Breast epithelium (tissue), 4 donors: Measurements from ENCODE around the gene ALOX15. TPM values are rescaled to one million over a fixed set of nuclear protein-coding genes. Genes with fewer than 3 reads are reported as not detected.

Experiments
- DNase-seq, 2 donors: peaks; one replicate each; pipeline ENCODE4 v3.0.0-alpha.2; 2019; ENCODE audit warnings: low spot score in 2 of 2
- H3K27ac ChIP-seq, 2 donors: fragments of 200-600 bp; sonication (generic) in 1 of 2; one replicate each; pipeline ENCODE4 v1.5.1; 2016 to 2019; ENCODE audit warnings: mild to moderate bottlenecking in 1 of 2
- H3K27me3 ChIP-seq, 2 donors: fragments of 200-600 bp; sonication (generic) in 1 of 2; one replicate each; pipeline versions ENCODE4 v1.5.1 to v1.6.0; 2017 to 2019; ENCODE audit warnings: control low read depth in 1 of 2, mild to moderate bottlenecking in 1 of 2
- H3K36me3 ChIP-seq: fragments of 200-600 bp; one replicate; pipeline ENCODE4 v1.5.1; 2019
- H3K4me1 ChIP-seq, 2 donors: fragments of 200-600 bp; sonication (generic); one replicate each; pipeline ENCODE4 v1.5.1; 2016 to 2019; ENCODE audit warnings: control low read depth in 1 of 2
- H3K4me3 ChIP-seq, 3 donors: fragments of 200-600 bp; sonication (generic); 1 replicate in 2 of 3; 2 replicates in 1 of 3; pipeline ENCODE4 v1.5.1; 2016 to 2019; ENCODE audit warnings: mild to moderate bottlenecking in 3 of 3, moderate library complexity in 2 of 3
- H3K9me3 ChIP-seq, 2 donors: fragments of 200-600 bp; sonication (generic) in 1 of 2; one replicate each; pipeline ENCODE4 v1.5.1; 2016 to 2019; ENCODE audit warnings: control low read depth in 1 of 2
- POLR2A ChIP-seq: fragments of 450-650 bp; IDR thresholded peaks from one replicate; pipeline ENCODE4 v1.6.1; 2016; ENCODE audit warnings: antibody characterized with exemption, mild to moderate bottlenecking, moderate library complexity
- POLR2AphosphoS5 ChIP-seq, 3 donors: sonication (generic); formaldehyde crosslinking; IDR thresholded peaks; one replicate each; pipeline ENCODE4 v1.6.1; 2017; ENCODE audit warnings: antibody characterized with exemption in 3 of 3
- intact Hi-C: fragments of 100-400 bp; cut with DNase I; formaldehyde crosslinking; loops from one replicate; pipeline ENCODE4 v1.15.1; 2023; ENCODE audit warnings: low total_unique reads
- total RNA-seq, 3 donors: library from RNA; depleted of rRNA; stranded (reverse); fragments of >200 nt; gene quantifications; one replicate each; pipeline ENCODE4 v1.1.0, GENCODE V29; 2016
- TF ChIP-seq, protein P1 (sequence below), 3 donors: fragments of 450-650 bp; IDR thresholded peaks; one replicate each; pipeline ENCODE4 v1.5.1; 2016 to 2017; ENCODE audit warnings: antibody characterized with exemption in 3 of 3, mild to moderate bottlenecking in 3 of 3, moderate library complexity in 3 of 3

ALOX15 gene
- total RNA-seq, 3 donors from 2014 or later, result 0.98 to 47.9 TPM; not detected in 1

DNA sequence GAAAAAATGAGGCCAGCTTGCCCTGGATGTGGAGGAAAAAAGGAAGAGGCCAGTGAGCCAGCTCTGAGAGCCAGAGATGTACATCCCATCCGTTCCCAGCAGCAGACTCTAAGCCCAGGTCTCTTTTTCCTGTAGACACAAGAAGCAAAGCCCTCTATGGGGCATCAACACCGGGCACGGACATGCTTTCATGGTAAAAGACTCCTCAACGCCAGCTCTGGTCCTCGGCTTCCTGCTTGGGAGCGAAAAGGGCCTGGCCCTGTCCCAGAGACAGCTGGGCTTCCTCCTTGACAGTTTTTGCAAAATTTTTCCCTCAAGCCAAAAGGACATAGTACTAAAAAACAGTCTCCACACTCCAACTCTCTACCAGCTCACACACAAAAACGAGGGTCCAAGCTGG lies 35.3 kb upstream of the ALOX15 start:
- intact Hi-C loops, result no loop called here
- DNase-seq, result no peak
- no peaks in the 10 kb centered on the region for H3K9me3 ChIP-seq
- H3K27ac ChIP-seq, result no peak overlapping the region
- no peak overlapping the region for H3K4me3 ChIP-seq
- TF ChIP-seq, protein P1, sequence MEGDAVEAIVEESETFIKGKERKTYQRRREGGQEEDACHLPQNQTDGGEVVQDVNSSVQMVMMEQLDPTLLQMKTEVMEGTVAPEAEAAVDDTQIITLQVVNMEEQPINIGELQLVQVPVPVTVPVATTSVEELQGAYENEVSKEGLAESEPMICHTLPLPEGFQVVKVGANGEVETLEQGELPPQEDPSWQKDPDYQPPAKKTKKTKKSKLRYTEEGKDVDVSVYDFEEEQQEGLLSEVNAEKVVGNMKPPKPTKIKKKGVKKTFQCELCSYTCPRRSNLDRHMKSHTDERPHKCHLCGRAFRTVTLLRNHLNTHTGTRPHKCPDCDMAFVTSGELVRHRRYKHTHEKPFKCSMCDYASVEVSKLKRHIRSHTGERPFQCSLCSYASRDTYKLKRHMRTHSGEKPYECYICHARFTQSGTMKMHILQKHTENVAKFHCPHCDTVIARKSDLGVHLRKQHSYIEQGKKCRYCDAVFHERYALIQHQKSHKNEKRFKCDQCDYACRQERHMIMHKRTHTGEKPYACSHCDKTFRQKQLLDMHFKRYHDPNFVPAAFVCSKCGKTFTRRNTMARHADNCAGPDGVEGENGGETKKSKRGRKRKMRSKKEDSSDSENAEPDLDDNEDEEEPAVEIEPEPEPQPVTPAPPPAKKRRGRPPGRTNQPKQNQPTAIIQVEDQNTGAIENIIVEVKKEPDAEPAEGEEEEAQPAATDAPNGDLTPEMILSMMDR (IDR thresholded peaks at IDR 0.05), result no peak
- no peak for TF ChIP-seq POLR2AphosphoS5 (IDR thresholded peaks at IDR 0.05)
- H3K36me3 ChIP-seq, result peaks cover 9% of the 10 kb centered on the region
- no peaks in the 10 kb centered on the region for H3K4me1 ChIP-seq
- no peaks in the 10 kb centered on the region for H3K27me3 ChIP-seq

DNA sequence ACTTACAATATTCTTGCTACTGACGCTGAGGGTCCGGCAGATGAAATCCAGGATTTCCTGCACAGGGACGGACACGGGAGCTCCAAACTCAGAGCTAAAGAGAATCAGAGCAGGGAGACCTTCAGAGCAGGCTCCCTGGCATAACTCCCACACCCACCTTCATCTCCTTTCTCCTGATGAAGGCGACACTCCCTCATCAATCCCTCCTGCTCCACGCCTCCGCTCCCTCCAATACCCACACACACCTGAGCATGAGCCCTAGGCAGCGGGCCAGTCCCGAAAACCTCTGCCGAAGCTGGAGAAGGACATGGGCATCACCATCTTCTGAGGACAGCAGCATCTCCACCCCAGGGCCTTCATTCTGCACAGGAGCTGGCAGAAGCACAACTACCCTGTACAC lies 34.3 kb upstream of the ALOX15 start:
- Histone ChIP-seq H3K36me3 (peaks cover 9% of the 10 kb centered on the region), H3K4me1 (no peaks in the 10 kb centered on the region), H3K27me3 (no peaks in the 10 kb centered on the region), H3K27ac (no peak overlapping the region), H3K9me3 (no peaks in the 10 kb centered on the region), H3K4me3 (no peak overlapping the region)
- intact Hi-C loops, result no loop called here
- no peak for TF ChIP-seq POLR2AphosphoS5 (IDR thresholded peaks at IDR 0.05)
- TF ChIP-seq, protein P1 (IDR thresholded peaks at IDR 0.05), result no peak
- TF ChIP-seq POLR2A, result no peak
- DNase-seq, result no peak

DNA sequence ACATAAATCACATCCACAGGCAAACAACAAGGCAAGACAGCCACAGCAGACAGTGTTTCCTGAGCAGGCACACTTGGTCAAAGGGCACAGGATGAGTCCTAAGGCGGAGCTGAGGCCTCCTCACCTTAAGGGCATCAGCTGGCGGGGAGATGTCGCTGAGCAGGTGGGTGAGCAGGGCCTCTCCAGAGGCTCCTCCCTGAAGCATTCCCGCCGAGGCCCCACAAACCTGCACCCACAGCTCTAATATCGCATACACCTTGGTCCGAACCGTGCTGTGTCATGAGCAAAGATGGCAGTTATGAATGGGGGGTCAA lies 33.2 kb upstream of the ALOX15 start:
- Histone ChIP-seq H3K9me3 (no peaks in the 10 kb centered on the region), H3K27ac (no peak overlapping the region), H3K4me1 (no peaks in the 10 kb centered on the region), H3K27me3 (no peaks in the 10 kb centered on the region), H3K4me3 (no peak overlapping the region), H3K36me3 (peaks cover 9% of the 10 kb centered on the region)
- TF ChIP-seq POLR2A (no peak), POLR2AphosphoS5 (IDR thresholded peaks at IDR 0.05) (no peak)
- TF ChIP-seq, protein P1 (IDR thresholded peaks at IDR 0.05), result no peak
- no peak for DNase-seq
- intact Hi-C loops, result no loop called here

DNA sequence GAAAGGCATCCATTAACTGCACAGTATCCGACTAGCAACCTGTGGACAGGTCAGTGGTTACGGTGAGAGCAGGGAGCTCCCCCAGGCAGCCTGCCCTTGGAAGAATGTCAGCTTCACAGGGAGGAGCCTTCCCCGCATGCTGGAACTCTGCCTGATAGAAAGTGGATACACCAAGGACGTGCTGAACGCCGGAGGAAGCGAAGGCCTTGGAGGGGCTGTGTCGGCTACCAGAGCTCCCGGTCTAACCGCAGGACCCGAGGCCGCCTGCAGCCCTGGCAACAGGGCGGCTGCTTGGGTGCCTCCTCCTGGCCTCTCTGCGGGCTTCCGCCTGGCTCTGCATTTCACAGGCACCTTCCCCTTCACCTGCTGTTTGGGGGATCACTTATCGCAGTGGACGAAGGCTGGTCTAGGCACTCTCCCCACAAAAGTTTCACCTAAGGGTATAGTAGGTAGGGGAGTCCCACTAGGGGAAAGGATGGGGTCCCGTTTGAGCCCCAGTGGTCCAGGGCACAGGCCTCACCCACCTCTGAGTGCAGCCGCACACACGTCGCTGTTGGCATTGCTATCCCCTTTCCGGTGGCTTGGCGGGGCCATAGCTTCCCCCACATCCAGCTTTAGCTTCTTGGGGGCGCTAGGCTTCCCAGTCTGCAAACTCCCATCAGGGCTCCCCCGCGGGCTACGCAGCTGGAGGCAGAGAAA lies 32.7 kb upstream of the ALOX15 start:
- no peak for DNase-seq
- intact Hi-C loops, result no loop called here

DNA sequence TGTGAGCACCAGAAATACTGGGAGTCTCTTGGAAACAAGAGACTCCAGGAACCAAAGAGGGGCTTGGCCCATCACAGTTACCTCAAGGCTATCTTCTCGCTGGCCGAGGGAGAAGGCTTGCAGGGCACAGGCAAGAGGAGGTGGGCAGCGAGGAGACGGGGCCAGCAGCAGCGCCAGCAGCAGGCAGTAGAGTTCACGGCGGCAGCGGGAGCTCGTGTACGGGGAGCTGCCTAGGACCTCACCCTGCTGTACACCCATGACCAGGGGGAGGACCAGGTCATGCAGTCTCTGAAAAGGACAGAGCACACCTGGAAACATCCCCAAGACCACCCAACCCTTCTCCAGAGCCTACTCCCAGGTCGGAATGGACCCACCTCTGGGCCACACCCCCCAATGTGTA lies 31.7 kb upstream of the ALOX15 start:
- DNase-seq, result no peak
- H3K4me3 ChIP-seq, result no peak overlapping the region

More for the DNA sequence above, 32.7 kb upstream of the ALOX15 start:
- Histone ChIP-seq H3K27me3 (no peaks in the 10 kb centered on the region), H3K36me3 (peaks cover 9% of the 10 kb centered on the region), H3K9me3 (no peaks in the 10 kb centered on the region), H3K27ac (no peak overlapping the region), H3K4me3 (no peak overlapping the region), H3K4me1 (no peaks in the 10 kb centered on the region)
- TF ChIP-seq POLR2A (no peak), POLR2AphosphoS5 (IDR thresholded peaks at IDR 0.05) (no peak)
- TF ChIP-seq, protein P1 (IDR thresholded peaks at IDR 0.05), result no peak

More for the DNA sequence above, 31.7 kb upstream of the ALOX15 start:
- no peaks in the 10 kb centered on the region for H3K27me3 ChIP-seq
- no peak overlapping the region for H3K27ac ChIP-seq
- no peaks in the 10 kb centered on the region for H3K4me1 ChIP-seq
- H3K9me3 ChIP-seq, result no peaks in the 10 kb centered on the region
- intact Hi-C loops, result no loop called here
- TF ChIP-seq POLR2AphosphoS5 (IDR thresholded peaks at IDR 0.05), result no peak
- no peak for TF ChIP-seq POLR2A
- TF ChIP-seq, protein P1 (IDR thresholded peaks at IDR 0.05), result no peak
- H3K36me3 ChIP-seq, result peaks cover 9% of the 10 kb centered on the region
